Measurements from ENCODE around the gene SOX10. TPM values are rescaled to one million over a fixed set of nuclear protein-coding genes. Genes with fewer than 3 reads are reported as not detected.

SOX10 gene
- polyA plus RNA-seq, result not detected

DNA sequence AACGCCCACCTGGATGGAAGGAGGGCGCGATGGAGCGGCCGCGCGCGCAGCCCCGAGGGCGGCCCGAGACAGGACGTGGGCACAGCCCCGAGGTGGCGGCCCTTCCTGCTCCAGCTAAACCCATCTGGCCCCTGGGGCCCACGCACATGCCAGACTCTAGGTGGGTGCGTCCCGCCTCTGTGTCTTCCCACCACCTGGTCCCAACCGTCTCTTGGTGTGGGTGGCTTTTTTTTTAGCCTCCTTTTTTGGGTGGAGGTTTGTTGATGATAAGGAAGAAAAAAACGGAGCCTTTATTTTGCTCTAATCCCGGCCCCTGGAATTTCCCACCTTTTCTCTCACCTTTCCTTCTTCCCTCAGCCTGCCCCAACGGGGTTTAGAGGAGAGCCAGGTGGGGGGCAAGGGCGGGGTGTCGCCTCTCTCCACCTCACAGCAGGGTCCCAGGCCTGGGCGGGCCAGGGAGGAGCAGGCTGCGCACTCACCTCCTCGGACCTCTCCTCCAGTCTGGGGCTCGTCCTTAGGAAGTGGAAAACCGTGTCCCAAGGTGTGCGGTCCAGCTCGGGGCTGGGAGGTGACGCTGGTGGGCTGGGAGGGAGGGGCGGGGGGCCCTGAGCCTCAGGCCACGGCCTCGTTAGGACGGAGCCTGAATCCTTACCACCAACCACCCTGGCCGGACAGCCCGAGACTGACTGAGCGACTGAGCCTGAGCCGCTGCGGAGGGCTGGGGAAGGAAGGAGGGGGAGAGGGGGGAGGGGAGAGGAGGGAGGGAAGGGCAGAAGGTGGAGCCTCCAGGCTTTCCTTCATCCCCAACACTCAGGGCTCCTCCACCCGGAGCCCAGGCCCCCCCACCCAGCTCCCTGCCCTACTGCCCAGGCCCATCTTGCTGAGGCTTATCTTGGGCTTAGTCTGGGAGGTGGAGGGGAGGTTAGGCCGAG lies at the start of gene SOX10:
Gene SOX10, minus strand, starts transcription at position 696 of the 932 bp plus-strand sequence. CDS start 771 bp downstream, outside the sequence.
- Mint-ChIP-seq H3K4me1 (no peaks in the 10 kb centered on the region), H3K27me3 (ENCODE audit: low read depth in 3 of 3) (peaks cover 0 to 1% (median 0%) of the 10 kb centered on the region in 3 donors), H3K4me3 (no peak within 1 kb of the TSS), H3K36me3 (peaks cover 0 to 4% (median 0%) of the 10 kb centered on the region in 3 donors), H3K27ac (peak within 1 kb of the TSS in 1 of 6 donors; percentile 35), H3K9me3 (no peaks in the 10 kb centered on the region)
- no peak for DNase-seq

DNA sequence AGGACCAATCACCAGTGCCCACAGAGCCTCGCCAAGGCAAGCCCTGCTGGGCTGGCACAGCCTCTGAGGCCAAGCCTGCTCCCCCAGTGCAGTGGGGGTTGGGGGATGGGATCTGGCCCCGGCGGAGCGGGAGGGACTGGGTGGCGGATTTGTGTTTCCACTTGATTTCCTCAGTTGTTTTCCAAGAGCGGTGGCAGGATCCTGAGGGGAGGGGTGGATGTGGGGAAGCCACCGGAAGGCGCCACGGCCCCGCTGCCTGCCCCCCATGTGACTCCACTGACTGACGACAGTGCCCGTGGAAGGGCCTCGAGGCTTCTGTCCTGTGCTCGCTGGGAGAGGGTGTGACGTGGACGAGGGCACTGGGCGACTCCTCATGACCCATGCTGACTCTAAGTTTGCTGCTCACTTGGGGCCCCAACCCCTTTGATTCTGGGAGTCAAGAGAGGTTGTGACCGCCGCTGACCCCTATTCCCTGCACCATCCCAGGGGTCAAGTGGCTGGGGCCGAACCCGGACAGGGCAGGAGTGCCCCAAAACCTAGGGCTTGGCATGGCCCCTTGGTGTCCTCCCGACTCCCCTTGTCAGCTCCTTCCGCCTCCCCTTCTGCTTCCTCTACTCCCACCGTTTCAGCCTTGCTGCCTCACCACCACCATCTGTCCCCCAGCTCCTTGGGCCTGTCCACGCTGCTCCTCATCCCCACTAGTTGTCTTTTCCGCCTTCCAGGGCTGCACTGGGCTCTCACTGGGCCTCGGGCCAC lies 49.3 kb upstream of the SOX10 start:
- DNase-seq, result no peak
- no peaks in the 10 kb centered on the region for H3K36me3 Mint-ChIP-seq
- no peak overlapping the region for H3K4me3 Mint-ChIP-seq
- peaks cover 0 to 2% (median 0%) of the 10 kb centered on the region in 3 donors for H3K27me3 Mint-ChIP-seq (ENCODE audit: low read depth in 3 of 3)
- H3K27ac Mint-ChIP-seq, result no peak overlapping the region
- H3K9me3 Mint-ChIP-seq, result no peaks in the 10 kb centered on the region
- H3K4me1 Mint-ChIP-seq, result no peaks in the 10 kb centered on the region

- H3K36me3 Mint-ChIP-seq, result no peaks in the 10 kb centered on the region
- H3K27me3 Mint-ChIP-seq (ENCODE audit: low read depth in 3 of 3), result peaks cover 0 to 2% (median 0%) of the 10 kb centered on the region in 3 donors
- H3K9me3 Mint-ChIP-seq, result no peaks in the 10 kb centered on the region
- no peak for DNase-seq
- peaks cover 5 to 7% of the 10 kb centered on the region in 2 donors for H3K4me1 Mint-ChIP-seq
- no peak overlapping the region for H3K4me3 Mint-ChIP-seq
- no peak overlapping the region for H3K27ac Mint-ChIP-seq
Measured at GRCh38 chr22:38032681-38033521, 48.5 kb upstream of the SOX10 start.

DNA sequence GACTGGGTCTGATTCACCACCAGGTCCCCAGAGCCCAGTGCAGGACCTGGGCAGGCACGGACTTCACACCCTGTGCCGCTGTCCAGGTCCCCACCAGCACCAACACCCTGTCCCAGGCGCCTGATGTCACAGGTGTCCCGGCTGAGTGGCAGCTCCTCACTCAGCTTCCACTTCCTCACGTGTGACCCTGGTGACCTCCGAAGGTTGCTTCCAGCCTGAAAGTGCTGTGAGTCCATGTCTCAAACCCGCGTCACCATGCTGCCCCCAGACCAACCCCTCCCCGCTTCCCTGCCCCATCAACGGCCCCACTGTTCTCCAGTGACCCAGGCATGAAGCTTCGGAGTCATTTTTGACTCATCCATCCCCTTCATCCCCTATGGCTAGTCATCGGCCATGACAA lies 47.1 kb upstream of the SOX10 start:
- no peak for DNase-seq
- Mint-ChIP-seq H3K4me1 (peaks cover 17 to 19% of the 10 kb centered on the region in 2 donors), H3K4me3 (no peak overlapping the region), H3K27me3 (ENCODE audit: low read depth in 3 of 3) (peaks cover 0 to 2% (median 0%) of the 10 kb centered on the region in 3 donors), H3K27ac (no peak overlapping the region), H3K9me3 (no peaks in the 10 kb centered on the region), H3K36me3 (no peaks in the 10 kb centered on the region)

GRCh38 chr22:38030311-38031133 lies 46.2 kb upstream of the SOX10 start:
- Mint-ChIP-seq H3K27ac (no peak overlapping the region), H3K4me3 (no peak overlapping the region), H3K9me3 (no peaks in the 10 kb centered on the region), H3K36me3 (no peaks in the 10 kb centered on the region), H3K27me3 (ENCODE audit: low read depth in 3 of 3) (peaks cover 0 to 3% (median 0%) of the 10 kb centered on the region in 3 donors), H3K4me1 (peaks cover 17 to 19% of the 10 kb centered on the region in 2 donors)
- DNase-seq, result no peak

- DNase-seq, result no peak
- peaks cover 17 to 19% of the 10 kb centered on the region in 2 donors for H3K4me1 Mint-ChIP-seq
- H3K27me3 Mint-ChIP-seq (ENCODE audit: low read depth in 3 of 3), result peaks cover 0 to 3% (median 0%) of the 10 kb centered on the region in 3 donors
- H3K4me3 Mint-ChIP-seq, result no peak overlapping the region
- no peaks in the 10 kb centered on the region for H3K9me3 Mint-ChIP-seq
- H3K27ac Mint-ChIP-seq, result peak overlapping the region in 1 of 6 donors; percentile 49
- H3K36me3 Mint-ChIP-seq, result no peaks in the 10 kb centered on the region
Measured at GRCh38 chr22:38029901-38030300, 45.5 kb upstream of the SOX10 start.

DNA sequence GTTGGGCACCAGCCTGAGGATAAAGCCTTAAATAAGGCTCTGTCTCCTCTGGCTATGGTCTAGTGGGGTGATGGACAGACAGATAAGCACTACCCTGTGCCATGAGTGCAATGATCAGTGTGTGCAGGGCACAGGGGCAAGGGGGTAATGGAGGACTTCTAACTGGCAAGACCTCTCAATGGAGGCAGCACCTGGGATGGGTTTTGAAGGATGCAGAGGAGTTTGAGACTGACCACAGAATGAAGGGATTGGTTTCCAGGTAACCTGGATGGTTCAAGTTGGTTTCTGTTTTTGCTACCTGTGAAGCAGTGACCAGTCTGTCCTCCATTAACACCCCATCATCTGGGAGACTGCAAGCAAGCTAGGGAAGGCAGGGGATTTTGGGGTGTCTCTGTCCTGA lies 45.0 kb upstream of the SOX10 start:
- DNase-seq, result no peak
- no peak overlapping the region for H3K4me3 Mint-ChIP-seq
- peaks cover 17 to 19% of the 10 kb centered on the region in 2 donors for H3K4me1 Mint-ChIP-seq
- H3K27me3 Mint-ChIP-seq (ENCODE audit: low read depth in 3 of 3), result peaks cover 0 to 3% (median 0%) of the 10 kb centered on the region in 3 donors
- peak overlapping the region in 1 of 6 donors; percentile 11 for H3K27ac Mint-ChIP-seq
- no peaks in the 10 kb centered on the region for H3K9me3 Mint-ChIP-seq
- H3K36me3 Mint-ChIP-seq, result no peaks in the 10 kb centered on the region

DNA sequence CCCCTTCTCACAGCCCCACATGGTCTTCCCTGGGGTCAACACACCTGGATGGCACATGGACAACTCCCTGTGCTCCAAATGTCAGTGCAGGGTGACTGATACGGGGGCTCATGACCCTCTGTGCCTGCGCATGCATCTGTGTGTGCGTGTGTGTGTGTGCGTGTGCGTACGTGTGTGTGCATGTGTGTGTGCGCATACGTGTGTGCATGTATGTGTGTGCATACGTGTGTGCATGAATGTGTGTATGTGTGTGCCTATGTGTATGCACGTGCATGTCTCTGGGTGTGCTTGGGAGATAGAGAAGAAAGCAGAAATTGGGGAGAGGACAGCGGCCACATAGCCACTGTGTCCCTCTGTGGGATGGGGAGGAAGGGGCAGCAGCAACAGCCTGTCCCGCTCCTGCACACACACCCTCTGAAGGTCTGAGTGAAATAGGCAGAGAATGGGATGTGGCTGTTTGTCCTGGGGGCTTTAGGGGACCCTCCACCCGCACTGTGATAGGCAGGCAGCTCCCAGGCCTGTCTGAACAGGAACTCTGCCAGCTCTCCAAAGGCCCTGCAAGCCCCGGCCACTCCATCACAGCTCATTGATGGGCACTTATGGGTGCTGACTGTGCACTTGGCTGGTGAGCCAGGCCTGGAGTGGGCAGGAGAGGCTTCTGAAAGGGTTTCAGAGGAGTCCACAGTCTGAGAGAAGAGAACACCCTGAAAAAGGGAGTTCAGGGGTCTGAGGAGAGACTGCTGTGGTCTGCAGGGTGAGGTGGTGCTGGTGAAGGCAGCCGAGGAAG lies 44.2 kb upstream of the SOX10 start:
- Mint-ChIP-seq H3K36me3 (no peaks in the 10 kb centered on the region), H3K9me3 (no peaks in the 10 kb centered on the region), H3K4me3 (no peak overlapping the region), H3K27me3 (ENCODE audit: low read depth in 3 of 3) (peaks cover under 1 to 1% (median 1%) of the 10 kb centered on the region in 3 donors), H3K27ac (peak overlapping the region in 3 of 6 donors; percentile 11 to 65 (median 21)), H3K4me1 (peaks cover 17 to 19% of the 10 kb centered on the region in 2 donors)
- no peak for DNase-seq

- Mint-ChIP-seq H3K36me3 (no peaks in the 10 kb centered on the region), H3K27ac (peak overlapping the region in 2 of 6 donors; percentile 15 to 80), H3K9me3 (no peaks in the 10 kb centered on the region), H3K27me3 (ENCODE audit: low read depth in 3 of 3) (peaks cover 1 to 2% (median 1%) of the 10 kb centered on the region in 3 donors), H3K4me1 (peaks cover 17 to 19% of the 10 kb centered on the region in 2 donors), H3K4me3 (peak overlapping the region in 2 of 5 donors; percentile 25 to 71)
- no peak for DNase-seq
Measured at GRCh38 chr22:38027487-38027886, 43.1 kb upstream of the SOX10 start.

DNA sequence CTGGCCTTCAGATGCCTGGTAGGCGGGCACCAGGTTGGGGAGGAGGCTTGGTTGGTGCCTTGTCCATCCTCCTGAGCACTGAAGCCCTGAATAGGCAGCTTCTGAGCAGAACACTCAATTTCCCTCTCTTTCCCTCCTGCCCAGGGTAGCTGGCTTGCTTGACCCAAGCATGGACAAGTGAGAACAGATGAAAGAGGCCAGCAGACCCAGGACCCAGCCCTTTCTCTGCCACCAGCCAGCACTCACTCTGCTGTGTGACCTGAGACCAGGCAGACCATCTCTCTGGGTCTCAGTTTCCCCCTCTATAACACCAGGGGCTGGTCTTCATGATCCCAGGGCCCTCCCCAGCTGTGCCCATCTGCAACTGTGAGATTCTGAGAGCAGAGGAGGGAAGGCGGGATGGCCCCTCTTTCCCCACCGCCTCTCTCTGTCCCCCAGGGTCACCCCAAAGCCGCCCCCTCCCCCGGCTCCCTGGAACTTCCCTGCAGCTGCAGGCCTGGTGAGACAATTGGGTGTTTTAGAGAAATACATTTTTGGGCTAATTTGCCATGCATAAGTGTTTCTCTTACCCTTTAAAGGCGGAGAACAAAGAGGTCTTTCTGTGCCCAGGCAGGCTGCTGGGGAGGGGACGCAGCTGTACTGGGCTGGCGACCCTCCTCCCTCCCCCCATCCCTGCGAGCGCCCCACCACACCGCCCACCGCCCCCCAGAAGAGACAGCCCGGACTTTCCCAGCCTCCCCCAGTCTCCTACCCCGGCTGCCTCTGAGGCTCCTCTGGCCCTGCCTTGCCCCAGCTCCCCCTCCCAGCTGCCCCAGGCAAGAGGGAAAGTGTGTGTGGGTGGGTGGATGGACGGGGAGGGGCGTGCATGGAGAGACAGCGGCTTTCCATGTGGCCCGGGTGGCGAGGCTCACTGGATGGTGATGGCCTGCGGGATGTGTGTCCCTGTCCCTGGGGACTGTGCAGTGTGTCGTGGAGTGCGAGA lies 42.1 kb upstream of the SOX10 start:
- peak overlapping the region in 1 of 6 donors; percentile 61 for H3K27ac Mint-ChIP-seq
- H3K36me3 Mint-ChIP-seq, result no peaks in the 10 kb centered on the region

GRCh38 chr22:38025514-38025913 lies 41.2 kb upstream of the SOX10 start:
- Mint-ChIP-seq H3K4me3 (no peak overlapping the region), H3K36me3 (no peaks in the 10 kb centered on the region), H3K4me1 (peaks cover 20 to 27% of the 10 kb centered on the region in 2 donors), H3K9me3 (no peaks in the 10 kb centered on the region), H3K27ac (peak overlapping the region in 1 of 6 donors; percentile 42), H3K27me3 (ENCODE audit: low read depth in 3 of 3) (peaks cover 1 to 3% (median 2%) of the 10 kb centered on the region in 3 donors)
- no peak for DNase-seq

More for the DNA sequence above, 42.1 kb upstream of the SOX10 start:
- no peaks in the 10 kb centered on the region for H3K9me3 Mint-ChIP-seq
- H3K4me3 Mint-ChIP-seq, result peak overlapping the region in 1 of 5 donors; percentile 21
- H3K4me1 Mint-ChIP-seq, result peaks cover 17 to 19% of the 10 kb centered on the region in 2 donors
- no peak for DNase-seq
- peaks cover 1 to 2% (median 1%) of the 10 kb centered on the region in 3 donors for H3K27me3 Mint-ChIP-seq (ENCODE audit: low read depth in 3 of 3)

All from immature natural killer cell (primary cell).